ENCODE results near the gene MCU. TPM values are rescaled to one million over a fixed set of nuclear protein-coding genes. Genes with fewer than 3 reads are reported as not detected.
"Not testable (repeated sequence)": the region's sequence is repeated elsewhere in the genome, so short reads cannot be mapped to it uniquely, and the experiment has no call there.

The MCU gene, protein sequence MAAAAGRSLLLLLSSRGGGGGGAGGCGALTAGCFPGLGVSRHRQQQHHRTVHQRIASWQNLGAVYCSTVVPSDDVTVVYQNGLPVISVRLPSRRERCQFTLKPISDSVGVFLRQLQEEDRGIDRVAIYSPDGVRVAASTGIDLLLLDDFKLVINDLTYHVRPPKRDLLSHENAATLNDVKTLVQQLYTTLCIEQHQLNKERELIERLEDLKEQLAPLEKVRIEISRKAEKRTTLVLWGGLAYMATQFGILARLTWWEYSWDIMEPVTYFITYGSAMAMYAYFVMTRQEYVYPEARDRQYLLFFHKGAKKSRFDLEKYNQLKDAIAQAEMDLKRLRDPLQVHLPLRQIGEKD
- 21.7 and 25.5 TPM in 2 replicates for total RNA-seq
- long read RNA-seq, partial matches to known transcripts: 1 of 2 reads
- long read RNA-seq, other reads (novel, unspliced or antisense): 0 of 2 reads

DNA sequence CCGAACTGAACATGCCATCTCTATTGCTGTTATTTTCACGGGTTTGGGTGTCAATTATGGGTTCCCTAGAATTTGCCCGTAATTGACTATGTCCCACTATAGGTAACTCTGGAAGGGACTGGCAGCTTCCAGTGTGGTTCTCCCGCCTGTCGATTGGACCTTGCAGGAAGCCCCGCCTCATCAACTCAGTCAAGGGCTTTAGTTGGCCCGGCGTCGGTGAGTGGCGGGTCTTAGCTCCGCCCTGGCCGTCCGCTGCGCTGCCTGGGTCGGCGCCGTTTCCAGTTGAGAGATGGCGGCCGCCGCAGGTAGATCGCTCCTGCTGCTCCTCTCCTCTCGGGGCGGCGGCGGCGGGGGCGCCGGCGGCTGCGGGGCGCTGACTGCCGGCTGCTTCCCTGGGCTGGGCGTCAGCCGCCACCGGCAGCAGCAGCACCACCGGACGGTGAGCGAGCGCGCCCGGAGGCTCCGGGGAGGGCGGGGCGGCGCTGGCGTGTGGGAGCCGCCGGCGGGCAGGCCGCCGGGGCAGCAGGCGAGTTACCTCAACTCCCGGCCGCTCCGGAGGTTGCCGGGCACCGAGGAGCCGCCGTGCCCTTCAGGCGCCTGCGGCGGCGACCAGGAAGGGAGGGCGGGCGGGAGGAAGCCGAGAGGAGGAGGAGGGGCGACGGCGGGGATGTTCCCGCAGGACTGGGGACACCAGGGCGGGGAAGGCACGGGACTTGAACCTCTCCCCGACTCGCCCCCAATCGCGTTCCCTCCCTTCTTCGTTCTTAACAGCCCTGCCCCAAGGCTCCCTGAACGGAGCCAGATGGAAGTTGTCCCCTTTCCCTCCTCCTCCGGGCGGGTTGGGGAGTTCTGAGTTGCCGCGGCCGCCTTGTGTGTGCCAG is at the start of gene MCU:
Gene MCU, plus strand, starts transcription at position 281 of the 881 bp plus-strand sequence. Its CDS starts 9 bp downstream, at position 290.
- Mint-ChIP-seq H3K4me1 (peaks cover 29% of the 10 kb centered on the region), H3K27ac (ENCODE audit: unreplicated experiment) (no peak within 1 kb of the TSS), H3K27me3 (ENCODE audit: low read depth) (peaks cover 5% of the 10 kb centered on the region), H3K36me3 (ENCODE audit: low read depth) (no peaks in the 10 kb centered on the region), H3K4me3 (peak within 1 kb of the TSS; percentile 91), H3K9me3 (no peaks in the 10 kb centered on the region)
- TF ChIP-seq, protein P1, sequence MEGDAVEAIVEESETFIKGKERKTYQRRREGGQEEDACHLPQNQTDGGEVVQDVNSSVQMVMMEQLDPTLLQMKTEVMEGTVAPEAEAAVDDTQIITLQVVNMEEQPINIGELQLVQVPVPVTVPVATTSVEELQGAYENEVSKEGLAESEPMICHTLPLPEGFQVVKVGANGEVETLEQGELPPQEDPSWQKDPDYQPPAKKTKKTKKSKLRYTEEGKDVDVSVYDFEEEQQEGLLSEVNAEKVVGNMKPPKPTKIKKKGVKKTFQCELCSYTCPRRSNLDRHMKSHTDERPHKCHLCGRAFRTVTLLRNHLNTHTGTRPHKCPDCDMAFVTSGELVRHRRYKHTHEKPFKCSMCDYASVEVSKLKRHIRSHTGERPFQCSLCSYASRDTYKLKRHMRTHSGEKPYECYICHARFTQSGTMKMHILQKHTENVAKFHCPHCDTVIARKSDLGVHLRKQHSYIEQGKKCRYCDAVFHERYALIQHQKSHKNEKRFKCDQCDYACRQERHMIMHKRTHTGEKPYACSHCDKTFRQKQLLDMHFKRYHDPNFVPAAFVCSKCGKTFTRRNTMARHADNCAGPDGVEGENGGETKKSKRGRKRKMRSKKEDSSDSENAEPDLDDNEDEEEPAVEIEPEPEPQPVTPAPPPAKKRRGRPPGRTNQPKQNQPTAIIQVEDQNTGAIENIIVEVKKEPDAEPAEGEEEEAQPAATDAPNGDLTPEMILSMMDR (conservative IDR thresholded peaks at IDR 0.05): no peak
- peak; percentile 83 for DNase-seq (ENCODE audit: low read depth, low spot score)

DNA sequence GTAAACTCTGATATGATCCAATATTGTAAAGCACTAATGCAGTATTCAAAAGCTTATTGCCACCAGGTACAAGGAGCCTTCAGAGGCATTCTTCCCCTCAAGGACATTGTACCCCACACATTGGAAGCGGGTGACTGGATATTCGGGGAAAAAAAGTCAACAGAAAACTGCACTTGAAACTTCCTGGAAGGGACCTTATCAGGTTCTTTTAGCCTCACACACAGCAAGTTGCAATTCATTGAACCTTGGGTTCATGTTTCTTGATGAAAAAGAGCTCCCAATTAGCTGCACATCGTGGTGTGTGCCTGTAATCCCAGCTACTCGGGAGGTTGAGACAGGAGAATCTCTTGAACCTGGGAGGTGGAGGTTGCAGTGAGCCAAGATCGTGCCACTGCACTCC is 49.6 kb upstream of the MCU start:
- TF ChIP-seq, protein P1 (conservative IDR thresholded peaks at IDR 0.05): no peak
- H3K4me1 Mint-ChIP-seq: no peaks in the 10 kb centered on the region
- no peak overlapping the region for H3K4me3 Mint-ChIP-seq
- DNase-seq (ENCODE audit: low read depth, low spot score): no peak
- no peak overlapping the region for H3K27ac Mint-ChIP-seq (ENCODE audit: unreplicated experiment)
- no peaks in the 10 kb centered on the region for H3K9me3 Mint-ChIP-seq
- no peaks in the 10 kb centered on the region for H3K27me3 Mint-ChIP-seq (ENCODE audit: low read depth)
- H3K36me3 Mint-ChIP-seq (ENCODE audit: low read depth): no peaks in the 10 kb centered on the region

DNA sequence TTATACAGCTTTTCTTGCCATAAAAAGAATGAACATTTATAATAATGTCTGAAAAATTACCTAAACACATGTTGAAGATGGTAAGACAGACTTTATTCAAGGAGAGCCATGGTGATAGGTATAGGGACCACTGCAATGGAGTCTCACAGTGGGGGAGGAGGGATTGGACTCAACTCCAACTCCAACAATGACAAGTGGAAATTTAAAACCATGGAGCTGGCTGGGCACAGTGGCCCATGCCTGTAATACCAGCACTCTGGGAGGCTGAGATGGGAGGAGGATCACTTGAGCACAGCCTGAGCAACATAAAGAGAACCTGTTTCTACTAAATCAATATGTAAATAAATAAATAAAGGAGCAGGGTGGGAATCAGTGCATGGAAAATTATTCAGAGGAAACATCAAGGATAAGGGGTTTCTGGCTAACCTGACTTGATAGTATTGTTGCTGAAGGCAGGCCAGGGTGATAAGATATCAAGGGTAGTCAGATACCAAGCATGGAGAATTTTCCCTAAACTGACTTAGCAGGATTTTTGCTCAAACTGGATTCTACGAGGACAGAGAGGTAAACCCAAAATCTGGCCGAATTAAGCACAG is 46.6 kb upstream of the MCU start:
- TF ChIP-seq, protein P1 (conservative IDR thresholded peaks at IDR 0.05): no peak
- no peaks in the 10 kb centered on the region for H3K4me1 Mint-ChIP-seq
- H3K36me3 Mint-ChIP-seq (ENCODE audit: low read depth): no peaks in the 10 kb centered on the region
- no peaks in the 10 kb centered on the region for H3K9me3 Mint-ChIP-seq
- no peak overlapping the region for H3K27ac Mint-ChIP-seq (ENCODE audit: unreplicated experiment)
- H3K27me3 Mint-ChIP-seq (ENCODE audit: low read depth): no peaks in the 10 kb centered on the region
- H3K4me3 Mint-ChIP-seq: no peak overlapping the region
- no peak for DNase-seq (ENCODE audit: low read depth, low spot score)

DNA sequence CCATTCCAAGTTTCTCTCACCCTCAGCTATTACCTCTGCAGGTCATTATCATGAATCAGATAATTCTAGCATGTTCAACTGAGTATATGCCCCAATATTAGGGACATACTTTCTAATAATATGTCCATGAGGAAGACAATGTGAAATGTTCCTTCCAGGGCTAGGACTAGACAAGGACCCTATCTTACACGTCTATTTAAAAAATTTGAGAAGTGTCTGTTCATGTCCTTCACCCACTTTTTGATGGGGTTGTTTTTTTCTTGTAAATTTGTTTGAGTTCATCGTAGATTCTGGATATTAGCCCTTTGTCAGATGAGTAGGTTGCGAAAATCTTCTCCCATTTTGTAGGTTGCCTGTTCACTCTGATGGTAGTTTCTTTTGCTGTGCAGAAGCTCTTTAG is 45.0 kb upstream of the MCU start:
- H3K27me3 Mint-ChIP-seq (ENCODE audit: low read depth): not testable (repeated sequence)

DNA sequence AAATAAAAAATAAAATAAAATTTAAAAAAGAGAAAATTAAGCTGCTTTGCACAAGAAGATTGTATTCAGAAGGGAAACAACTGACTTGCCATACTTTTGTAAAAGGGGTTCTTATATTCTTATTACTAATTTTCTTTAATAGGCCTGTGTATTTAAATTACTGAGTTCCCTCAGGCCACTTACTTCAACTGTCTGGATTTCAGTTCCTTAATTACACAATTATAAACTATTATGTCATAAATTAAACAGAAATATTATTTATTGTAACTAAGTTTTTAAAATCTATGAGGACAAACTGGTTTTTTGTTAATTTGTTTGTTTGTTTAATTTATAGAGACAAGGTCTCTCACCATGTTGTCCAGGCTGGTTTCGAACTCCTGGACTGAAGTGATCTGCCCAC is 43.6 kb upstream of the MCU start:
- Mint-ChIP-seq H3K27ac (ENCODE audit: unreplicated experiment) (no peak overlapping the region), H3K4me3 (no peak overlapping the region), H3K36me3 (ENCODE audit: low read depth) (no peaks in the 10 kb centered on the region), H3K27me3 (ENCODE audit: low read depth) (no peaks in the 10 kb centered on the region), H3K4me1 (no peaks in the 10 kb centered on the region), H3K9me3 (no peaks in the 10 kb centered on the region)
- DNase-seq (ENCODE audit: low read depth, low spot score): no peak
- TF ChIP-seq, protein P1 (conservative IDR thresholded peaks at IDR 0.05): no peak

More for the DNA sequence above, 45.0 kb upstream of the MCU start:
- H3K4me1 Mint-ChIP-seq; H3K9me3 Mint-ChIP-seq; H3K4me3 Mint-ChIP-seq; H3K36me3 Mint-ChIP-seq (ENCODE audit: low read depth); H3K27ac Mint-ChIP-seq (ENCODE audit: unreplicated experiment); DNase-seq (ENCODE audit: low read depth, low spot score): not testable (repeated sequence)

All from neural crest cell (in vitro differentiated cells).